Activated T-cell treated with anti-CD3 and anti-CD28 coated beads for 4 hours (primary cell): ENCODE data around the gene LRRC31.

Experiments
- DNase-seq: peaks from one replicate; pipeline ENCODE4 v3.0.0-alpha.2; 2020

Gene LRRC31

GRCh38 chr3:169861871-169862270, 7.9 kb downstream of the LRRC31 start:
- DNase-seq, result no peak

GRCh38 chr3:169857811-169858210, 11.9 kb downstream of the LRRC31 start:
- no peak for DNase-seq

GRCh38 chr3:169855514-169855913, 14.2 kb downstream of the LRRC31 start:
- DNase-seq, result no peak

GRCh38 chr3:169850618-169851017, 19.1 kb downstream of the LRRC31 start:
- no peak for DNase-seq

- DNase-seq, result no peak
These were observed 21.0 kb downstream of the LRRC31 start for GRCh38 chr3:169848741-169849140.

- no peak for DNase-seq
These were observed 21.8 kb downstream of the LRRC31 start for GRCh38 chr3:169847896-169848295.

GRCh38 chr3:169846458-169847193, 23.1 kb downstream of the LRRC31 start:
- no peak for DNase-seq

- no peak for DNase-seq
These were observed 26.8 kb downstream of the LRRC31 start for GRCh38 chr3:169842960-169843359.

GRCh38 chr3:169841171-169841570, 28.6 kb downstream of the LRRC31 start:
- DNase-seq, result no peak

- no peak for DNase-seq
These were observed 31.2 kb downstream of the LRRC31 start for GRCh38 chr3:169838511-169839030.

- DNase-seq, result no peak
These were observed 32.8 kb downstream of the LRRC31 start for GRCh38 chr3:169836942-169837275.

GRCh38 chr3:169836078-169836941, 33.4 kb downstream of the LRRC31 start:
- no peak for DNase-seq

GRCh38 chr3:169835533-169835932, 34.2 kb downstream of the LRRC31 start:
- no peak for DNase-seq

GRCh38 chr3:169827712-169828111, 42.0 kb downstream of the LRRC31 start:
- no peak for DNase-seq

GRCh38 chr3:169825316-169825715, 44.4 kb downstream of the LRRC31 start:
- DNase-seq, result no peak

- DNase-seq, result no peak
These were observed 46.8 kb downstream of the LRRC31 start for GRCh38 chr3:169822983-169823382.

- no peak for DNase-seq
These were observed 47.2 kb downstream of the LRRC31 start for GRCh38 chr3:169822540-169822939.

GRCh38 chr3:169822091-169822490, 47.6 kb downstream of the LRRC31 start:
- DNase-seq, result no peak

GRCh38 chr3:169818316-169818715, 51.4 kb downstream of the LRRC31 start:
- no peak for DNase-seq

GRCh38 chr3:169815590-169816150, 54.1 kb downstream of the LRRC31 start:
- DNase-seq, result no peak

GRCh38 chr3:169813757-169814517, 55.8 kb downstream of the LRRC31 start:
- DNase-seq, result peak; percentile 67

GRCh38 chr3:169813278-169813677, 56.5 kb downstream of the LRRC31 start:
- no peak for DNase-seq
